GM19193 (cell line): Measurements from ENCODE around the gene SAMSN1.
A peak's percentile ranks its signal among the peaks of the same experiment; 100 is the strongest.

Source experiments
- POLR2A ChIP-seq: IDR thresholded peaks from 4 replicates; pipeline ENCODE4 v1.6.1; 2011; ENCODE audit not compliant: insufficient read depth, insufficient read length; ENCODE audit errors: extremely low read depth

SAMSN1 gene

GRCh38 chr21:14545906-14546480 is at the start of gene SAMSN1:
Gene SAMSN1 (minus strand): TSS chr21:14546315. CDS start chr21:14546261, 54 bp downstream.
- peak; percentile 48 for TF ChIP-seq POLR2A

GRCh38 chr21:14595449-14595848 is 49.3 kb upstream of the SAMSN1 start:
- TF ChIP-seq POLR2A: no peak

- TF ChIP-seq POLR2A: no peak
These were observed 48.9 kb upstream of the SAMSN1 start for GRCh38 chr21:14594967-14595366.

- TF ChIP-seq POLR2A: no peak
These were observed 47.1 kb upstream of the SAMSN1 start for GRCh38 chr21:14593230-14593629.

GRCh38 chr21:14592296-14593000 is 46.3 kb upstream of the SAMSN1 start:
- no peak for TF ChIP-seq POLR2A

- TF ChIP-seq POLR2A: no peak
These were observed 45.8 kb upstream of the SAMSN1 start for GRCh38 chr21:14591882-14592281.

- no peak for TF ChIP-seq POLR2A
These were observed 45.3 kb upstream of the SAMSN1 start for GRCh38 chr21:14591377-14591776.

- no peak for TF ChIP-seq POLR2A
These were observed 43.9 kb upstream of the SAMSN1 start for GRCh38 chr21:14589855-14590563.

- no peak for TF ChIP-seq POLR2A
These were observed 41.2 kb upstream of the SAMSN1 start for GRCh38 chr21:14587266-14587665.

GRCh38 chr21:14585122-14585521 is 39.0 kb upstream of the SAMSN1 start:
- TF ChIP-seq POLR2A: no peak

- TF ChIP-seq POLR2A: no peak
These were observed 38.4 kb upstream of the SAMSN1 start for GRCh38 chr21:14584357-14585095.

GRCh38 chr21:14583629-14584255 is 37.6 kb upstream of the SAMSN1 start:
- no peak for TF ChIP-seq POLR2A

GRCh38 chr21:14582934-14583628 is 37.0 kb upstream of the SAMSN1 start:
- TF ChIP-seq POLR2A: no peak

GRCh38 chr21:14581902-14582457 is 35.9 kb upstream of the SAMSN1 start:
- TF ChIP-seq POLR2A: no peak
